Left kidney (tissue), 2 donors: ENCODE measurements around the gene COIL. TPM values are rescaled to one million over a fixed set of nuclear protein-coding genes. Genes with fewer than 3 reads are reported as not detected.

Experiments used
- DNase-seq: peaks from one replicate; pipeline ENCODE4 v3.0.0-alpha.2; 2013
- polyA plus RNA-seq: library from polyadenylated mRNA; unstranded; fragments of 120-200 nt; gene quantifications from one replicate; pipeline ENCODE4 v1.2.1, GENCODE V29; 2013; ENCODE audit not compliant: insufficient read length

Gene COIL
- polyA plus RNA-seq, 1 donor, result 33.2 TPM

- DNase-seq, result no peak
Measured at GRCh38 chr17:56909742-56910508, 50.9 kb downstream of the COIL start.

GRCh38 chr17:56908001-56908542 lies 52.8 kb downstream of the COIL start:
- no peak for DNase-seq

GRCh38 chr17:56903560-56903959 lies 57.3 kb downstream of the COIL start:
- DNase-seq, result no peak

GRCh38 chr17:56902348-56902747 lies 58.5 kb downstream of the COIL start:
- no peak for DNase-seq

- no peak for DNase-seq
Measured at GRCh38 chr17:56899403-56899802, 61.4 kb downstream of the COIL start.

- DNase-seq, result no peak
Measured at GRCh38 chr17:56898874-56899273, 62.0 kb downstream of the COIL start.

- no peak for DNase-seq
Measured at GRCh38 chr17:56897646-56898424, 63.0 kb downstream of the COIL start.

- DNase-seq, result no peak
Measured at GRCh38 chr17:56896968-56897359, 63.9 kb downstream of the COIL start.

GRCh38 chr17:56896217-56896967 lies 64.5 kb downstream of the COIL start:
- no peak for DNase-seq

- no peak for DNase-seq
Measured at GRCh38 chr17:56894859-56895455, 65.9 kb downstream of the COIL start.

- no peak for DNase-seq
Measured at GRCh38 chr17:56893503-56893902, 67.3 kb downstream of the COIL start.

- DNase-seq, result no peak
Measured at GRCh38 chr17:56892333-56892732, 68.5 kb downstream of the COIL start.

- no peak for DNase-seq
Measured at GRCh38 chr17:56891751-56892150, 69.1 kb downstream of the COIL start.

- no peak for DNase-seq
Measured at GRCh38 chr17:56890906-56891674, 69.8 kb downstream of the COIL start.

GRCh38 chr17:56890390-56890789 lies 70.5 kb downstream of the COIL start:
- no peak for DNase-seq

Other genes with a start within 250 kb of the COIL start
- gene C17orf67, start 127.1 kb downstream of the COIL start, polyA plus RNA-seq, result 1.6 TPM
- gene DGKE, start 126.9 kb downstream of the COIL start, polyA plus RNA-seq, result 8.3 TPM
- gene TRIM25, start 47.0 kb downstream of the COIL start, polyA plus RNA-seq, result 41.6 TPM
- 100 TPM for gene SCPEP1, start 17.1 kb upstream of the COIL start, polyA plus RNA-seq
- 36.4 TPM for gene AKAP1, start 124.2 kb upstream of the COIL start, polyA plus RNA-seq